ENCODE data around the gene SRRM4.
"Not testable (repeated sequence)": the region's sequence is repeated elsewhere in the genome, so short reads cannot be mapped to it uniquely, and the experiment has no call there.

Gene SRRM4

GRCh38 chr12:118984161-118984943 is 3.0 kb downstream of the SRRM4 start:
- H3K36me3 Mint-ChIP-seq (ENCODE audit: low read depth): no peaks in the 10 kb centered on the region
- no peaks in the 10 kb centered on the region for H3K4me1 Mint-ChIP-seq (ENCODE audit: low read depth)
- H3K27me3 Mint-ChIP-seq: peaks cover 34% of the 10 kb centered on the region
- no peak overlapping the region for H3K4me3 Mint-ChIP-seq
- H3K27ac Mint-ChIP-seq: no peak overlapping the region
- H3K9me3 Mint-ChIP-seq: no peaks in the 10 kb centered on the region

- no peaks in the 10 kb centered on the region for H3K9me3 Mint-ChIP-seq
- no peaks in the 10 kb centered on the region for H3K36me3 Mint-ChIP-seq (ENCODE audit: low read depth)
- no peak overlapping the region for H3K4me3 Mint-ChIP-seq
- no peak overlapping the region for H3K27ac Mint-ChIP-seq
- H3K4me1 Mint-ChIP-seq (ENCODE audit: low read depth): no peaks in the 10 kb centered on the region
- peaks cover 23% of the 10 kb centered on the region for H3K27me3 Mint-ChIP-seq
Measured at GRCh38 chr12:118986050-118986449, 4.7 kb downstream of the SRRM4 start.

- Mint-ChIP-seq H3K27ac (no peak overlapping the region), H3K27me3 (no peaks in the 10 kb centered on the region), H3K4me3 (no peak overlapping the region), H3K4me1 (ENCODE audit: low read depth) (no peaks in the 10 kb centered on the region), H3K9me3 (no peaks in the 10 kb centered on the region), H3K36me3 (ENCODE audit: low read depth) (no peaks in the 10 kb centered on the region)
Measured at GRCh38 chr12:118999107-118999506, 17.8 kb downstream of the SRRM4 start.

GRCh38 chr12:119005085-119005484 is 23.7 kb downstream of the SRRM4 start:
- Mint-ChIP-seq H3K27me3 (peaks cover 29% of the 10 kb centered on the region), H3K4me1 (ENCODE audit: low read depth) (no peaks in the 10 kb centered on the region), H3K36me3 (ENCODE audit: low read depth) (no peaks in the 10 kb centered on the region), H3K27ac (no peak overlapping the region), H3K4me3 (no peak overlapping the region), H3K9me3 (peaks cover 7% of the 10 kb centered on the region)

- H3K9me3 Mint-ChIP-seq: peaks cover 13% of the 10 kb centered on the region
- no peaks in the 10 kb centered on the region for H3K36me3 Mint-ChIP-seq (ENCODE audit: low read depth)
- no peak overlapping the region for H3K4me3 Mint-ChIP-seq
- no peak overlapping the region for H3K27ac Mint-ChIP-seq
- no peaks in the 10 kb centered on the region for H3K4me1 Mint-ChIP-seq (ENCODE audit: low read depth)
- peaks cover 29% of the 10 kb centered on the region for H3K27me3 Mint-ChIP-seq
Measured at GRCh38 chr12:119005913-119006312, 24.6 kb downstream of the SRRM4 start.

GRCh38 chr12:119006746-119007145 is 25.4 kb downstream of the SRRM4 start:
- Mint-ChIP-seq H3K27ac (no peak overlapping the region), H3K36me3 (ENCODE audit: low read depth) (no peaks in the 10 kb centered on the region), H3K27me3 (peaks cover 29% of the 10 kb centered on the region), H3K4me3 (no peak overlapping the region), H3K9me3 (peaks cover 16% of the 10 kb centered on the region), H3K4me1 (ENCODE audit: low read depth) (no peaks in the 10 kb centered on the region)

- not testable (repeated sequence) for H3K4me3 Mint-ChIP-seq; H3K27ac Mint-ChIP-seq; H3K36me3 Mint-ChIP-seq (ENCODE audit: low read depth); H3K4me1 Mint-ChIP-seq (ENCODE audit: low read depth)
- H3K9me3 Mint-ChIP-seq: peaks cover 22% of the 10 kb centered on the region
- peaks cover 35% of the 10 kb centered on the region for H3K27me3 Mint-ChIP-seq
Measured at GRCh38 chr12:119008273-119008672, 26.9 kb downstream of the SRRM4 start.

GRCh38 chr12:119008691-119009221 is 27.4 kb downstream of the SRRM4 start:
- H3K36me3 Mint-ChIP-seq (ENCODE audit: low read depth): no peaks in the 10 kb centered on the region
- peaks cover 22% of the 10 kb centered on the region for H3K9me3 Mint-ChIP-seq
- H3K4me1 Mint-ChIP-seq (ENCODE audit: low read depth): no peaks in the 10 kb centered on the region
- H3K27ac Mint-ChIP-seq: no peak overlapping the region
- H3K4me3 Mint-ChIP-seq: no peak overlapping the region
- H3K27me3 Mint-ChIP-seq: peaks cover 35% of the 10 kb centered on the region

GRCh38 chr12:119011231-119011630 is 29.9 kb downstream of the SRRM4 start:
- Mint-ChIP-seq H3K4me1 (ENCODE audit: low read depth) (no peaks in the 10 kb centered on the region), H3K27me3 (peaks cover 37% of the 10 kb centered on the region), H3K36me3 (ENCODE audit: low read depth) (no peaks in the 10 kb centered on the region), H3K9me3 (peaks cover 23% of the 10 kb centered on the region), H3K4me3 (no peak overlapping the region), H3K27ac (no peak overlapping the region)

- Mint-ChIP-seq H3K36me3 (ENCODE audit: low read depth) (no peaks in the 10 kb centered on the region), H3K9me3 (peaks cover 24% of the 10 kb centered on the region), H3K27me3 (peaks cover 40% of the 10 kb centered on the region), H3K4me3 (no peak overlapping the region), H3K27ac (no peak overlapping the region), H3K4me1 (ENCODE audit: low read depth) (no peaks in the 10 kb centered on the region)
Measured at GRCh38 chr12:119012179-119012578, 30.8 kb downstream of the SRRM4 start.

GRCh38 chr12:119013023-119013422 is 31.7 kb downstream of the SRRM4 start:
- no peak overlapping the region for H3K27ac Mint-ChIP-seq
- peaks cover 26% of the 10 kb centered on the region for H3K9me3 Mint-ChIP-seq

GRCh38 chr12:119014368-119014767 is 33.0 kb downstream of the SRRM4 start:
- no peak overlapping the region for H3K4me3 Mint-ChIP-seq
- peaks cover 22% of the 10 kb centered on the region for H3K9me3 Mint-ChIP-seq
- no peaks in the 10 kb centered on the region for H3K36me3 Mint-ChIP-seq (ENCODE audit: low read depth)
- no peak overlapping the region for H3K27ac Mint-ChIP-seq
- peaks cover 31% of the 10 kb centered on the region for H3K27me3 Mint-ChIP-seq
- no peaks in the 10 kb centered on the region for H3K4me1 Mint-ChIP-seq (ENCODE audit: low read depth)

More at GRCh38 chr12:119013023-119013422, 31.7 kb downstream of the SRRM4 start:
- Mint-ChIP-seq H3K4me3 (no peak overlapping the region), H3K4me1 (ENCODE audit: low read depth) (no peaks in the 10 kb centered on the region), H3K36me3 (ENCODE audit: low read depth) (no peaks in the 10 kb centered on the region), H3K27me3 (peaks cover 37% of the 10 kb centered on the region)

GRCh38 chr12:119016715-119017114 is 35.4 kb downstream of the SRRM4 start:
- Mint-ChIP-seq H3K36me3 (ENCODE audit: low read depth) (no peaks in the 10 kb centered on the region), H3K27ac (no peak overlapping the region), H3K4me3 (no peak overlapping the region), H3K9me3 (peaks cover 17% of the 10 kb centered on the region), H3K27me3 (peaks cover 31% of the 10 kb centered on the region), H3K4me1 (ENCODE audit: low read depth) (no peaks in the 10 kb centered on the region)

GRCh38 chr12:119019166-119019565 is 37.8 kb downstream of the SRRM4 start:
- Mint-ChIP-seq H3K9me3 (peaks cover 11% of the 10 kb centered on the region), H3K36me3 (ENCODE audit: low read depth) (no peaks in the 10 kb centered on the region), H3K4me3 (no peak overlapping the region), H3K27me3 (peaks cover 25% of the 10 kb centered on the region), H3K4me1 (ENCODE audit: low read depth) (no peaks in the 10 kb centered on the region), H3K27ac (no peak overlapping the region)

GRCh38 chr12:119020406-119021360 is 39.3 kb downstream of the SRRM4 start:
- Mint-ChIP-seq H3K27ac (no peak overlapping the region), H3K27me3 (peaks cover 19% of the 10 kb centered on the region), H3K36me3 (ENCODE audit: low read depth) (no peaks in the 10 kb centered on the region), H3K4me1 (ENCODE audit: low read depth) (no peaks in the 10 kb centered on the region), H3K9me3 (peaks cover 10% of the 10 kb centered on the region), H3K4me3 (no peak overlapping the region)

All from stimulated activated naive CD8-positive, alpha-beta T cell treated with anti-CD3 and anti-CD28 coated beads, Interleukin-15, Interleukin-2, amounts not matched to agents 100 ng/mL and 50 ng/mL, for 24 hours (primary cell).